GM12891 (cell line): Measurements from ENCODE around the gene CDC42BPA.

ENCODE experiments used
- DNase-seq: peaks from one replicate; pipeline ENCODE4 v3.0.0; 2011; ENCODE audit warnings: low spot score; ENCODE audit not compliant: insufficient read length
- FAIRE-seq: peaks from 2 replicates; lab custom pipeline; 2011; peaks lifted over from hg19 to GRCh38; lab: Jason Lieb, UNC
- PAX5 ChIP-seq: IDR thresholded peaks from 2 replicates; pipeline ENCODE4 v1.6.1; 2011; ENCODE audit warnings: low read length, moderate library complexity, mild to moderate bottlenecking; ENCODE audit not compliant: insufficient read depth, severe bottlenecking
- POLR2A ChIP-seq: IDR thresholded peaks from 2 replicates; pipeline ENCODE4 v1.6.1; 2011; ENCODE audit warnings: low read depth, low read length, control low read depth
- POLR2AphosphoS5 ChIP-seq: IDR thresholded peaks from 2 replicates; pipeline ENCODE4 v1.6.1; 2011; ENCODE audit warnings: low read depth, low read length, control low read depth
- POU2F2 ChIP-seq: IDR thresholded peaks from 2 replicates; pipeline ENCODE4 v1.6.1; 2011; ENCODE audit warnings: low read depth, mild to moderate bottlenecking, control low read depth, low read length, moderate library complexity
- SPI1 ChIP-seq: IDR thresholded peaks from 2 replicates; pipeline ENCODE4 v1.6.1; 2011; ENCODE audit warnings: low read depth, low read length, control low read depth
- TAF1 ChIP-seq: IDR thresholded peaks from 2 replicates; pipeline ENCODE4 v1.6.1; 2011; ENCODE audit warnings: low read depth, low read length, control low read depth

CDC42BPA gene

GRCh38 chr1:227308367-227309336 is 9.6 kb downstream of the CDC42BPA start:
- DNase-seq, result no peak
- no peak for TF ChIP-seq POLR2AphosphoS5
- TF ChIP-seq PAX5, result no peak
- FAIRE-seq, result no peak

- DNase-seq (no peak), FAIRE-seq (no peak)
- TF ChIP-seq SPI1, result no peak
- TF ChIP-seq POLR2A, result no peak
- no peak for TF ChIP-seq PAX5
- TF ChIP-seq POU2F2, result no peak
- TF ChIP-seq TAF1, result no peak
- TF ChIP-seq POLR2AphosphoS5, result no peak
Observed at GRCh38 chr1:227306689-227307088, 11.6 kb downstream of the CDC42BPA start.

GRCh38 chr1:227305894-227306626 is 12.2 kb downstream of the CDC42BPA start:
- TF ChIP-seq TAF1 (no peak), POLR2A (no peak), SPI1 (no peak), PAX5 (no peak), POLR2AphosphoS5 (no peak), POU2F2 (no peak)

GRCh38 chr1:227304665-227305064 is 13.6 kb downstream of the CDC42BPA start:
- FAIRE-seq (no peak), DNase-seq (no peak)
- no peak for TF ChIP-seq PAX5
- no peak for TF ChIP-seq POLR2A
- no peak for TF ChIP-seq SPI1
- no peak for TF ChIP-seq TAF1
- no peak for TF ChIP-seq POLR2AphosphoS5
- TF ChIP-seq POU2F2, result no peak

More at GRCh38 chr1:227305894-227306626, 12.2 kb downstream of the CDC42BPA start:
- no peak for FAIRE-seq
- no peak for DNase-seq

GRCh38 chr1:227303662-227304061 is 14.6 kb downstream of the CDC42BPA start:
- DNase-seq (no peak), FAIRE-seq (no peak)
- no peak for TF ChIP-seq TAF1
- TF ChIP-seq SPI1, result no peak
- TF ChIP-seq PAX5, result no peak
- no peak for TF ChIP-seq POU2F2
- TF ChIP-seq POLR2AphosphoS5, result no peak
- TF ChIP-seq POLR2A, result no peak

GRCh38 chr1:227300682-227301081 is 17.6 kb downstream of the CDC42BPA start:
- DNase-seq (no peak), FAIRE-seq (no peak)
- no peak for TF ChIP-seq PAX5
- no peak for TF ChIP-seq POLR2A
- no peak for TF ChIP-seq POU2F2
- no peak for TF ChIP-seq POLR2AphosphoS5

- TF ChIP-seq POLR2AphosphoS5, result no peak
- no peak for TF ChIP-seq PAX5
- no peak for TF ChIP-seq POLR2A
- no peak for TF ChIP-seq POU2F2
- no peak for TF ChIP-seq SPI1
- no peak for TF ChIP-seq TAF1
- FAIRE-seq (no peak), DNase-seq (no peak)
Observed at GRCh38 chr1:227299688-227300087, 18.6 kb downstream of the CDC42BPA start.

- FAIRE-seq (no peak), DNase-seq (no peak)
- TF ChIP-seq POU2F2 (no peak), POLR2A (no peak), TAF1 (no peak), POLR2AphosphoS5 (no peak), PAX5 (no peak), SPI1 (no peak)
Observed at GRCh38 chr1:227299241-227299627, 19.1 kb downstream of the CDC42BPA start.

- no peak for DNase-seq
- no peak for FAIRE-seq
- no peak for TF ChIP-seq POLR2A
- TF ChIP-seq POLR2AphosphoS5, result no peak
- TF ChIP-seq TAF1, result no peak
- TF ChIP-seq POU2F2, result no peak
- TF ChIP-seq PAX5, result no peak
- TF ChIP-seq SPI1, result no peak
Observed at GRCh38 chr1:227298512-227299240, 19.6 kb downstream of the CDC42BPA start.
